Nephron progenitor cell (in vitro differentiated cells): ENCODE data around the gene ATN1.
A peak's percentile ranks its signal among the peaks of the same experiment; 100 is the strongest.
"Not testable (repeated sequence)": the region's sequence is repeated elsewhere in the genome, so short reads cannot be mapped to it uniquely, and the experiment has no call there.

Experiments
- DNase-seq: peaks from one replicate; pipeline ENCODE4 v3.0.0; 2021
- H3K27ac Mint-ChIP-seq: 2 replicates; pipeline ENCODE4 v1.8.0; 2021; ENCODE audit warnings: mild to moderate bottlenecking, moderate library complexity, mixed read lengths
- H3K27me3 Mint-ChIP-seq: 2 replicates; pipeline ENCODE4 v1.8.0; 2021; ENCODE audit warnings: mild to moderate bottlenecking, low read depth, mixed read lengths; ENCODE audit not compliant: poor library complexity
- H3K36me3 Mint-ChIP-seq: 2 replicates; pipeline ENCODE4 v1.8.0; 2021; ENCODE audit warnings: low read depth, mixed read lengths
- H3K4me1 Mint-ChIP-seq: 2 replicates; pipeline ENCODE4 v1.8.0; 2021; ENCODE audit warnings: mixed read lengths
- H3K4me3 Mint-ChIP-seq: 2 replicates; pipeline ENCODE4 v1.8.0; 2021; ENCODE audit warnings: mild to moderate bottlenecking, moderate library complexity, mixed read lengths
- H3K9me3 Mint-ChIP-seq: 2 replicates; pipeline ENCODE4 v1.8.0; 2021; ENCODE audit warnings: mild to moderate bottlenecking, moderate library complexity, mixed read lengths
- TF ChIP-seq, protein P1 (sequence below): fragments of 200-600 bp; sonication (generic); IDR thresholded peaks from 2 replicates; pipeline ENCODE4 v1.5.0; 2021; ENCODE audit warnings: antibody characterized with exemption

ATN1 gene

GRCh38 chr12:6904280-6905276 is 23.2 kb upstream of the ATN1 start, which contains the start of gene LRRC23:
LRRC23 (plus strand) TSS chr12:6904822; CDS start chr12:6905634, 812 bp downstream.
- H3K27ac Mint-ChIP-seq: peak within 1 kb of the TSS; percentile 66
- DNase-seq: peak; percentile 98
- no peak within 1 kb of the TSS for H3K4me3 Mint-ChIP-seq
- TF ChIP-seq, protein P1, sequence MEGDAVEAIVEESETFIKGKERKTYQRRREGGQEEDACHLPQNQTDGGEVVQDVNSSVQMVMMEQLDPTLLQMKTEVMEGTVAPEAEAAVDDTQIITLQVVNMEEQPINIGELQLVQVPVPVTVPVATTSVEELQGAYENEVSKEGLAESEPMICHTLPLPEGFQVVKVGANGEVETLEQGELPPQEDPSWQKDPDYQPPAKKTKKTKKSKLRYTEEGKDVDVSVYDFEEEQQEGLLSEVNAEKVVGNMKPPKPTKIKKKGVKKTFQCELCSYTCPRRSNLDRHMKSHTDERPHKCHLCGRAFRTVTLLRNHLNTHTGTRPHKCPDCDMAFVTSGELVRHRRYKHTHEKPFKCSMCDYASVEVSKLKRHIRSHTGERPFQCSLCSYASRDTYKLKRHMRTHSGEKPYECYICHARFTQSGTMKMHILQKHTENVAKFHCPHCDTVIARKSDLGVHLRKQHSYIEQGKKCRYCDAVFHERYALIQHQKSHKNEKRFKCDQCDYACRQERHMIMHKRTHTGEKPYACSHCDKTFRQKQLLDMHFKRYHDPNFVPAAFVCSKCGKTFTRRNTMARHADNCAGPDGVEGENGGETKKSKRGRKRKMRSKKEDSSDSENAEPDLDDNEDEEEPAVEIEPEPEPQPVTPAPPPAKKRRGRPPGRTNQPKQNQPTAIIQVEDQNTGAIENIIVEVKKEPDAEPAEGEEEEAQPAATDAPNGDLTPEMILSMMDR: no peak
- H3K9me3 Mint-ChIP-seq: no peaks in the 10 kb centered on the region
- H3K27me3 Mint-ChIP-seq: peaks cover 13% of the 10 kb centered on the region
- H3K4me1 Mint-ChIP-seq: peaks cover 4% of the 10 kb centered on the region
- H3K36me3 Mint-ChIP-seq: no peaks in the 10 kb centered on the region

GRCh38 chr12:6905414-6906040 is 22.2 kb upstream of the ATN1 start:
- no peaks in the 10 kb centered on the region for H3K4me1 Mint-ChIP-seq
- H3K9me3 Mint-ChIP-seq: no peaks in the 10 kb centered on the region
- H3K27ac Mint-ChIP-seq: no peak overlapping the region
- H3K4me3 Mint-ChIP-seq: no peak overlapping the region
- no peak for DNase-seq
- H3K27me3 Mint-ChIP-seq: peaks cover 17% of the 10 kb centered on the region
- no peaks in the 10 kb centered on the region for H3K36me3 Mint-ChIP-seq
- TF ChIP-seq, protein P1: no peak

DNA sequence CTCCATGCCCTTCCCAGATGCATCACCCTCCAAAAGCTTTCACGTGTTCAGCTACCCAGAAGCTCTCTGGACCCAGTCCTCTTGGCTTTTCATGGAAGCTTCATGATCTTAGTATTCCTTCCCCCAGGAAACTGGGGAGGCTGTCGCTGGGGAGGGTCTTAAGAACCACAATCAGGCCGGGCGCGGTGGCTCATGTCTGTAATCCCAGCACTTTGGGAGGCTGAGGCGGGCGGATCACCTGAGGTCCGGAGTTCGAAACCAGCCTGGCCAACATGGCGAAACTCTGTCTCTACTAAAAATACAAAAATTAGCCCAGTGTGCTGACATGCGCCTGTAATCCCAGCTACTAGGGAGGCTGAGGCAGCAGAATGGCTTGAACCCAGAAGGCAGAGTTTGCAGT is 19.6 kb upstream of the ATN1 start:
- H3K27ac Mint-ChIP-seq, H3K4me3 Mint-ChIP-seq, DNase-seq, H3K9me3 Mint-ChIP-seq, H3K36me3 Mint-ChIP-seq, H3K4me1 Mint-ChIP-seq: not testable (repeated sequence)
- H3K27me3 Mint-ChIP-seq: peaks cover 35% of the 10 kb centered on the region

DNA sequence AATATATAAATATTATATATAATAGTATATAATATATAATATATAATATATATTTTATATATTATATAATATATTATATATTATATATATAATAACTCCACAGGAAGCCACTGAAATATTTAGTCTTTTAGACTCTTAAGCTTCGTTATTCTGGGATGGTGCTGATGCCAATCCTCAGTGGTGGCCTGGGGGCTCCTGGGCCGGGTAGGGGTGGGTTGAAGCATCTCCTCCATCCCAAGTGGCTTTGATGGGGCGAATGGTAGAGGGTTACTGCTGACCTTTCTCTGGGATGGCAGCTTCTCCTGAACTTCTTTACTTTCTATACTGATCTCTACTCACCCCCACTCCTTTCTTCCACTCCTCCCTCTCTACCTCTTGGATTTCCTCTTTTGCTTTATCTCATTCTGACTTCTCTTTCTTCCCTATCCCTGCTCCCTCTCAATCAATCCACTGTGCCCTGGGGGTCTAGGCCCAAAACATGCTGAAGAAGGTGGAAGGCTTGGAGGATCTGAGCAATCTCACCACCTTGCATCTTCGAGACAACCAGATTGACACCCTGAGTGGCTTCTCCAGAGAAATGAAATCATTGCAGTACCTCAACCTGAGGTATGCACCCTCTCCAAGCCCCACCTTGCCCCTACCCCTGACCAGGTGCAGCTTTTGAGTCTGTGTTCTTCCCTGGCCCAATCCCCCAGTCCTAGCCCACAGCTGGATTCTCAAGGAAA is 18.2 kb upstream of the ATN1 start:
- H3K36me3 Mint-ChIP-seq: no peaks in the 10 kb centered on the region
- H3K4me3 Mint-ChIP-seq: no peak overlapping the region
- H3K4me1 Mint-ChIP-seq: peaks cover 17% of the 10 kb centered on the region
- no peaks in the 10 kb centered on the region for H3K9me3 Mint-ChIP-seq
- TF ChIP-seq, protein P1: no peak
- peaks cover 37% of the 10 kb centered on the region for H3K27me3 Mint-ChIP-seq
- DNase-seq: no peak
- H3K27ac Mint-ChIP-seq: no peak overlapping the region

- Mint-ChIP-seq H3K27me3 (peaks cover 37% of the 10 kb centered on the region), H3K4me1 (peaks cover 45% of the 10 kb centered on the region), H3K9me3 (no peaks in the 10 kb centered on the region), H3K4me3 (peak overlapping the region; percentile 67), H3K36me3 (peaks cover 5% of the 10 kb centered on the region), H3K27ac (no peak overlapping the region)
- DNase-seq: no peak
- TF ChIP-seq, protein P1: no peak
These were observed 15.4 kb upstream of the ATN1 start for GRCh38 chr12:6912164-6912935.
